ENCODE results near the gene ITGAE.

ITGAE gene

DNA sequence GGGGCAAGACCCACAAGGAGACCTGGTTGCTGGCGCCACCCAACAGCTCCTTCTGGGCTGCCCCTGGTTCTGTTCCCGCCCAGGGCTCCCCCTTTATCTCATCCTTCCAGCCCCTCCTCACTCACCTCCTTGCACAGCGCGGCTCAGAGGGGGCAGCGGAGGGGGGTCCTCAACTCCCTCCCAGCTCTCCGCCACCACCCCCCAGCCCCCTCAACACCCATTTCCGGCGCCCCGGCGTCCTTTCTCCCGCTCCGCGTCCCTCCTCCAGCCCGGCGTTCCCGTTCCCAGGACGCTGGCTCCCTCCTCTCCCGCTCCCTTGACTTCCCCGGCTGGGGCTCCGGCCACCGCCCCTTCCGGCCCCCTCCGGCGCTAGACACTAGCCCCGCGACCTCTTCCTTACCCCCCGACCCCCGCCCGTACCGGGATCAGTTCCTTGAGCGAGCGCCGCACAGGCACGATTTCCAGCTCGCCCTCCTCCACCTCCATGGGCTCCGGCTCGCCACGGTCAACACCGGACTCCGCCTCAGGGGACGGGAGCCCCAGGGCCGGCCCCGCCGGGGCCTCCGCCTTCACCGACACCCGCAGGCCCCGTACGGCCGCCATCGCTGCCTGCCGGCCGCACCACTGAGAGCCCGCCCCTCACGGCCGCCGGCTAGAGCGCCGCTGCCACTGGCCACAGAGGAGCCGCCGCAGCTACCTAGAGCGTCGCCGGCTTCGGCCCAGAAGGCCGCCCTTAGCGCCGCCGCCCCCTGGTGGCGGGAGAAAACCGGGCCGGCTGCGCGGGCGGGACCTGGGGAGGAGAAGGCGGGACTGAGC is 44.8 kb upstream of the ITGAE start, which contains the start of gene NCBP3 (continued):
- TF ChIP-seq ZNF837 (tag by site-specific recombination; IDR thresholded peaks at IDR 0.05) (no peak), SCRT2 (tag by site-specific recombination; IDR thresholded peaks at IDR 0.05) (no peak), ZNF843 (tag by site-specific recombination; IDR thresholded peaks at IDR 0.05) (0 out of 2 replicates have a peak, but pooled peaks have one; percentile 54), BCL6B (tag by site-specific recombination; IDR thresholded peaks at IDR 0.05) (no peak), ZSCAN30 (tag by site-specific recombination; IDR thresholded peaks at IDR 0.05) (peak; percentile 97), KLF8 (tag by site-specific recombination; IDR thresholded peaks at IDR 0.05) (peak; percentile 97), ZBTB21 (tag by site-specific recombination; IDR thresholded peaks at IDR 0.05) (0 out of 2 replicates have a peak, but pooled peaks have one; percentile 36), ZNF174 (tag by site-specific recombination; IDR thresholded peaks at IDR 0.05) (0 out of 2 replicates have a peak, but pooled peaks have one; percentile 90), ZNF248 (tag by site-specific recombination; IDR thresholded peaks at IDR 0.05) (no peak), REST (tag by site-specific recombination; IDR thresholded peaks at IDR 0.05) (0 out of 2 replicates have a peak, but pooled peaks have one; percentile 13), INSM2 (tag by site-specific recombination; IDR thresholded peaks at IDR 0.05) (peak; percentile 74), ZNF830 (tag by site-specific recombination; IDR thresholded peaks at IDR 0.05; ENCODE audit: low read depth) (no peak), SALL2 (tag by site-specific recombination; IDR thresholded peaks at IDR 0.05; ENCODE audit: borderline replicate concordance) (peak; percentile 81; the same call in 1 of the 2 replicates), ZNF366 (tag by site-specific recombination; conservative IDR thresholded peaks at IDR 0.05) (no peak)
- TF ChIP-seq, protein P1, sequence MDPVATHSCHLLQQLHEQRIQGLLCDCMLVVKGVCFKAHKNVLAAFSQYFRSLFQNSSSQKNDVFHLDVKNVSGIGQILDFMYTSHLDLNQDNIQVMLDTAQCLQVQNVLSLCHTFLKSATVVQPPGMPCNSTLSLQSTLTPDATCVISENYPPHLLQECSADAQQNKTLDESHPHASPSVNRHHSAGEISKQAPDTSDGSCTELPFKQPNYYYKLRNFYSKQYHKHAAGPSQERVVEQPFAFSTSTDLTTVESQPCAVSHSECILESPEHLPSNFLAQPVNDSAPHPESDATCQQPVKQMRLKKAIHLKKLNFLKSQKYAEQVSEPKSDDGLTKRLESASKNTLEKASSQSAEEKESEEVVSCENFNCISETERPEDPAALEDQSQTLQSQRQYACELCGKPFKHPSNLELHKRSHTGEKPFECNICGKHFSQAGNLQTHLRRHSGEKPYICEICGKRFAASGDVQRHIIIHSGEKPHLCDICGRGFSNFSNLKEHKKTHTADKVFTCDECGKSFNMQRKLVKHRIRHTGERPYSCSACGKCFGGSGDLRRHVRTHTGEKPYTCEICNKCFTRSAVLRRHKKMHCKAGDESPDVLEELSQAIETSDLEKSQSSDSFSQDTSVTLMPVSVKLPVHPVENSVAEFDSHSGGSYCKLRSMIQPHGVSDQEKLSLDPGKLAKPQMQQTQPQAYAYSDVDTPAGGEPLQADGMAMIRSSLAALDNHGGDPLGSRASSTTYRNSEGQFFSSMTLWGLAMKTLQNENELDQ (tag by site-specific recombination; IDR thresholded peaks at IDR 0.05; ENCODE audit: low read depth) = no peak
- TF ChIP-seq, protein P2, sequence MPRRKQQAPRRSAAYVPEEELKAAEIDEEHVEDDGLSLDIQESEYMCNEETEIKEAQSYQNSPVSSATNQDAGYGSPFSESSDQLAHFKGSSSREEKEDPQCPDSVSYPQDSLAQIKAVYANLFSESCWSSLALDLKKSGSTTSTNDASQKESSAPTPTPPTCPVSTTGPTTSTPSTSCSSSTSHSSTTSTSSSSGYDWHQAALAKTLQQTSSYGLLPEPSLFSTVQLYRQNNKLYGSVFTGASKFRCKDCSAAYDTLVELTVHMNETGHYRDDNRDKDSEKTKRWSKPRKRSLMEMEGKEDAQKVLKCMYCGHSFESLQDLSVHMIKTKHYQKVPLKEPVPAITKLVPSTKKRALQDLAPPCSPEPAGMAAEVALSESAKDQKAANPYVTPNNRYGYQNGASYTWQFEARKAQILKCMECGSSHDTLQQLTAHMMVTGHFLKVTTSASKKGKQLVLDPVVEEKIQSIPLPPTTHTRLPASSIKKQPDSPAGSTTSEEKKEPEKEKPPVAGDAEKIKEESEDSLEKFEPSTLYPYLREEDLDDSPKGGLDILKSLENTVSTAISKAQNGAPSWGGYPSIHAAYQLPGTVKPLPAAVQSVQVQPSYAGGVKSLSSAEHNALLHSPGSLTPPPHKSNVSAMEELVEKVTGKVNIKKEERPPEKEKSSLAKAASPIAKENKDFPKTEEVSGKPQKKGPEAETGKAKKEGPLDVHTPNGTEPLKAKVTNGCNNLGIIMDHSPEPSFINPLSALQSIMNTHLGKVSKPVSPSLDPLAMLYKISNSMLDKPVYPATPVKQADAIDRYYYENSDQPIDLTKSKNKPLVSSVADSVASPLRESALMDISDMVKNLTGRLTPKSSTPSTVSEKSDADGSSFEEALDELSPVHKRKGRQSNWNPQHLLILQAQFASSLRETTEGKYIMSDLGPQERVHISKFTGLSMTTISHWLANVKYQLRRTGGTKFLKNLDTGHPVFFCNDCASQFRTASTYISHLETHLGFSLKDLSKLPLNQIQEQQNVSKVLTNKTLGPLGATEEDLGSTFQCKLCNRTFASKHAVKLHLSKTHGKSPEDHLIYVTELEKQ (tag by site-specific recombination; IDR thresholded peaks at IDR 0.05; ENCODE audit: borderline replicate concordance) = peak; percentile 56; the same call in 1 of the 2 replicates

Data from HEK293 (cell line).